ENCODE results near the gene RACK1. TPM values are rescaled to one million over a fixed set of nuclear protein-coding genes. Genes with fewer than 3 reads are reported as not detected.

RACK1 gene
- total and polyA plus RNA-seq, 2 of the 8 experiments (the other 6 are each of a cell fraction or from before 2014, with no cell fraction given), result 2,589 to 7,971 TPM

DNA sequence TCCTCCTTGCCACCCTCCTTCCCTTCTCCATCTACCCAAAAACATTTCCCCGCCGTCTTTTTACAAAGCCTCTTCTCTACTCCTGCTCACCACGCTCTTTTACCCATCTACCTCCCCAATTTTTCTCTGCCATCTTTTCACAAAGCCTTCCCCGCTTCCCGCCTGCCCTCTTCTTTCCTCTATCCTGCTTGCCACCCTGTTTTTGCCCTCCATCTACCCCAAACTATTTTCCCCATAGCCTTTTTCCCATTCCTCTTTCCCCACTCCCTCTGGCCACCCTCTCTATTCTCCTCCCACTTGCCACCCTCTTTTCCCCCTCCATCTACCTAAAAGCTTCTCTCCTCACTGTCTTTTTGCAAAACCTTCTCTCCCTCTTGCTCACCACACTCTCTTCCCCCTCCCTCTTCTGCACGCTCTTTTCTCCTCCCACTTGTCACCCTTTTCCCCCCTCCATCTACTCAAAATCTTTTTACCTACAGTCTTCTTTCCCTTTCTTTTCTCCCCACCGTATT is 36.6 kb upstream of the RACK1 start:
- Histone ChIP-seq H3K79me2 (ENCODE audit: control insufficient read depth in 1 of 2, insufficient read depth in 2 of 2, low read length in 2 of 2) (peaks cover 0 to 20% of the 10 kb centered on the region in 2 experiments; a peak in 3 of 4 replicates), H3K4me3 (ENCODE audit: extremely low read depth in 1 of 4, insufficient read depth in 2 of 4, low read depth in 3 of 4, low read length in 4 of 4) (peak overlapping the region; percentile 54 to 93 (median 88); a peak in 7 of 8 replicates), H3K36me3 (ENCODE audit: control insufficient read depth in 2 of 4, insufficient read depth in 4 of 4, low read length in 3 of 4) (peaks cover 0 to 3% (median 1%) of the 10 kb centered on the region in 4 experiments; a peak in 3 of 8 replicates), H3K27ac (ENCODE audit: low read depth, low read length) (no peak overlapping the region), H3K79me1 (ENCODE audit: low read depth, low read length) (no peaks in the 10 kb centered on the region; the same call in none of the 2 replicates), H4K20me1 (replicated peaks in 1 of 2; ENCODE audit: control insufficient read depth in 1 of 2, insufficient read depth in 2 of 2, low read length in 2 of 2) (peaks cover 2 to 8% of the 10 kb centered on the region in 2 experiments), H3K4ac (replicated peaks; ENCODE audit: insufficient read length, low read depth, low read length) (no peak overlapping the region), H2BK120ac (replicated peaks; ENCODE audit: low read depth, low read length) (no peak overlapping the region), H2AFZ (ENCODE audit: low read length) (0 out of 2 replicates have a peak overlapping the region, but pooled peaks have one; percentile 24), H2BK20ac (ENCODE audit: low read length) (no peak overlapping the region), H3K18ac (ENCODE audit: extremely low read depth, low read length) (no peak overlapping the region), H3K9me3 (ENCODE audit: insufficient read depth in 2 of 2, low read depth in 1 of 2, low read length in 1 of 2) (peaks cover 0 to 3% of the 10 kb centered on the region in 2 experiments; a peak in 1 of 4 replicates), H3K56ac (replicated peaks; ENCODE audit: insufficient read length, low read depth, low read length) (no peak overlapping the region), H3K27me3 (replicated peaks in 1 of 4; ENCODE audit: control insufficient read depth in 3 of 4, extremely low read depth in 1 of 4, insufficient read depth in 3 of 4, low read length in 3 of 4) (no peaks in the 10 kb centered on the region), H2AK5ac (ENCODE audit: low read depth, low read length) (no peak overlapping the region), H3K4me1 (replicated peaks in 1 of 4; ENCODE audit: control insufficient read depth in 3 of 4, insufficient read depth in 4 of 4, low read length in 3 of 4) (no peaks in the 10 kb centered on the region), H4K8ac (ENCODE audit: extremely low read depth, insufficient read depth, low read length) (no peak overlapping the region), H2BK15ac (ENCODE audit: low read length) (no peak overlapping the region), H2BK5ac (ENCODE audit: low read depth, low read length) (no peak overlapping the region), H2BK12ac (ENCODE audit: low read depth, low read length) (no peak overlapping the region), H3K23ac (ENCODE audit: insufficient read length) (no peak overlapping the region), H3K4me2 (ENCODE audit: insufficient read depth in 1 of 2, low read depth in 2 of 2, low read length in 2 of 2) (peak overlapping the region; percentile 56 to 79), H3K14ac (ENCODE audit: insufficient read length) (no peak overlapping the region), H3K23me2 (ENCODE audit: low read depth, low read length) (peaks cover 15% of the 10 kb centered on the region; the same call in 1 of the 2 replicates), H3K9ac (replicated peaks in 1 of 4; ENCODE audit: extremely low read depth in 1 of 4, low read depth in 3 of 4, low read length in 3 of 4) (peak overlapping the region in 1 of 4 experiments; percentile 32; a peak in 1 of 7 replicates), H4K5ac (ENCODE audit: insufficient read length, low read depth, low read length) (no peak overlapping the region), H4K91ac (replicated peaks; ENCODE audit: insufficient read length, low read length) (no peak overlapping the region)
- CTCF ChIA-PET (ENCODE audit: partially characterized antibody), result interaction anchor here (1.0 to 1.6 kb wide), 2 partner anchors 20 to 77 kb away, joined by 3 read pairs; partner anchors contain the start of gene TRIM52
- FAIRE-seq (no peak), DNase-seq (ENCODE audit: low read depth in 1 of 2, low spot score in 2 of 2) (no peak)
- WGBS, 2 experiments (ENCODE audit: extremely low coverage in 1 of 2, insufficient coverage in 1 of 2, insufficient read length in 1 of 2, insufficient replicate concordance in 2 of 2, low coverage in 1 of 2, low lambda C conversion rate in 2 of 2, missing lambda C conversion rate in 1 of 2), result 2 to 100% methylated on average over 3 to 7 of the region's 7 CpGs
- POLR2A ChIA-PET (ENCODE audit: partially characterized antibody), result interaction anchor here (0.8 to 3.8 kb wide), 8 partner anchors 20 to 92 kb away, joined by 3 to 40 read pairs (median 4); partner anchors contain the start of genes RACK1 and TRIM52
- no peak for TF ChIP-seq MAFK (IDR thresholded peaks at IDR 0.05; ENCODE audit: low read depth, low read length)
- TF ChIP-seq JUND (IDR thresholded peaks at IDR 0.05; ENCODE audit: low read length), result no peak
- TF ChIP-seq ASH2L (IDR thresholded peaks at IDR 0.05; ENCODE audit: low read length), result no peak
- TF ChIP-seq KDM5A (IDR thresholded peaks at IDR 0.05; ENCODE audit: low read length), result no peak
- no peak for TF ChIP-seq SP2 (IDR thresholded peaks at IDR 0.05; ENCODE audit: low read length)
- no peak for TF ChIP-seq EZH2 (IDR thresholded peaks at IDR 0.05; ENCODE audit: low read depth, low read length, severe bottlenecking)
- TF ChIP-seq NANOG (IDR thresholded peaks at IDR 0.05; ENCODE audit: insufficient read depth, low read depth, low read length, poor library complexity, severe bottlenecking), result no peak
- no peak for TF ChIP-seq NRF1 (IDR thresholded peaks at IDR 0.05; ENCODE audit: low read depth, low read length)
- TF ChIP-seq POLR2AphosphoS5 (IDR thresholded peaks at IDR 0.05; ENCODE audit: low read depth, low read length), result no peak
- TF ChIP-seq KDM4A (IDR thresholded peaks at IDR 0.05; ENCODE audit: low read depth, low read length, severe bottlenecking), result no peak
- no peak for TF ChIP-seq RNF2 (IDR thresholded peaks at IDR 0.05; ENCODE audit: borderline replicate concordance, low read depth, low read length, missing control alignments, poor library complexity, severe bottlenecking)
- no peak for TF ChIP-seq TCF12 (IDR thresholded peaks at IDR 0.05; ENCODE audit: low read depth, low read length)
- TF ChIP-seq CBX8 (IDR thresholded peaks at IDR 0.05; ENCODE audit: borderline replicate concordance, low read depth, low read length), result no peak
